ENCODE results near the gene TBL1Y. TPM values are rescaled to one million over a fixed set of nuclear protein-coding genes. Genes with fewer than 3 reads are reported as not detected.

TBL1Y gene
- total RNA-seq, 1 experiment from 2014 or later, result not detected

DNA sequence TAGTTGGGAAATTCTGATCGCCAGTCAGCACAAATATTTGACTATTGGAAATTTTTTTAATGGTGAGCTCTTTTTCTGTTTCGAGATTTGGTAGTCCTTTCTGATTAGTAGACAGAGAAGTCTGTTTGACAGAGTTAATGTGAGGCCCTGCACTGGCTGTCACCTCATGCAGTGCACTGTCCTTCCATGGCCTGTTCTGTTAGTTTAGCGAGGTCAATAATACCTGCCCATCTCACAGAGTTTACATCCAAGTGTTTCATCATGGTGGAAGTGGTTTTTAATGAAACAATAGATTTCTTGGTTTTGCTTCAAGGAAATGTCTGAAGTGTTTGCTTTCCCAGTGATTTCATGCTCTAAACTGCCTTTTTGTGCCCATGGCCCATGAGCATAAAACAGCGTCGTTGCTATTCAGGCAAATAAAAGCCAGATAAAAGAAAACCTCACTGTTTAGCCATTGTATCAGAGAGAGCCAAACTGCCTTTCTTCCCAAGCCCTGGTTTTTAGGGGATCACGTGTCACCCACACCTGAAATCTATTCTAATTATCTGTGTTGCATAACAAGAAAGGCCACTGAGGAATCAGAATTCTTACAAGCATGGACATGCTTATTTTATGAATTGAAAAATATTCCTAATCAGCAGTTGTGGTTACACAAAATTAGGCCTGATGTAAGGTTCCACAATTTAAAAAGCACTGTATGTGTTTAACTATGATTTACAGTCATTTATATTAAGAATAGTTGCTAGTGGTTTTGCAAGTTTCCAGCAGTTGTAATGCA, 98.3 kb downstream of the TBL1Y start:
- no peak for DNase-seq (ENCODE audit: low read depth, low spot score)

More for the DNA sequence above, 98.3 kb downstream of the TBL1Y start:
- H3K27ac ChIP-seq (ENCODE audit: low read depth, low read length), result no peak overlapping the region
- no peaks in the 10 kb centered on the region for H3K9me2 ChIP-seq (ENCODE audit: insufficient read depth)
- ChIA-PET CTCF (no interaction called here), RAD21 (ENCODE audit: low non-redundant PET in 1 of 2, low total read pairs in 2 of 2, uncharacterized antibody in 2 of 2, unreplicated experiment in 2 of 2) (no interaction called here), POLR2A (no interaction called here)
- H3K9ac ChIP-seq (ENCODE audit: low read length), result no peak overlapping the region
- no peaks in the 10 kb centered on the region for H3K4me1 ChIP-seq (ENCODE audit: control insufficient read depth in 1 of 2, insufficient read depth in 2 of 2, low read length in 2 of 2)
- no peak for ATAC-seq
- no peak overlapping the region for H3K4me2 ChIP-seq (ENCODE audit: low read length)
- intact Hi-C loops (cut with micrococcal nuclease), result no loop called here
- H3K36me3 ChIP-seq (ENCODE audit: control insufficient read depth in 1 of 2, insufficient read depth in 2 of 2, low read length in 2 of 2), result no peaks in the 10 kb centered on the region
- H3K9me3 ChIP-seq (ENCODE audit: control insufficient read depth in 1 of 2, insufficient read depth in 1 of 2, low read depth in 1 of 2, low read length in 2 of 2), result no peaks in the 10 kb centered on the region
- H4K20me1 ChIP-seq (ENCODE audit: insufficient read depth), result no peaks in the 10 kb centered on the region
- no TSS peak for BruUV-seq (replicated peaks)
- H3K27me3 ChIP-seq (ENCODE audit: insufficient read depth, low read length), result no peaks in the 10 kb centered on the region
- H3K79me2 ChIP-seq (ENCODE audit: insufficient read depth, low read length), result no peaks in the 10 kb centered on the region
- TF ChIP-seq SRF (IDR thresholded peaks at IDR 0.05; ENCODE audit: low read depth), result no peak
- TF ChIP-seq YY1 (IDR thresholded peaks at IDR 0.05; ENCODE audit: extremely low read depth, insufficient replicate concordance, low read depth, low read length), result no peak
- no peak for TF ChIP-seq POLR2AphosphoS5 (IDR thresholded peaks at IDR 0.05; ENCODE audit: low read depth, low read length)
- no peak for TF ChIP-seq ZFX (IDR thresholded peaks at IDR 0.05)
- no peak for TF ChIP-seq ZNF274 (IDR thresholded peaks at IDR 0.05; ENCODE audit: low read depth, low read length)
- TF ChIP-seq CBX3 (IDR thresholded peaks at IDR 0.05; ENCODE audit: low read depth), result no peak
- TF ChIP-seq POLR2A (IDR thresholded peaks at IDR 0.05; ENCODE audit: borderline replicate concordance, extremely low read depth, insufficient read depth, insufficient read length), result no peak
- no peak for TF ChIP-seq SP1 (IDR thresholded peaks at IDR 0.05; ENCODE audit: low read depth)
- no peak for TF ChIP-seq TCF7L2 (IDR thresholded peaks at IDR 0.05; ENCODE audit: borderline replicate concordance, extremely low read depth, insufficient read depth, insufficient read length)
- no peak for TF ChIP-seq EZH2phosphoT487 (IDR thresholded peaks at IDR 0.05; ENCODE audit: borderline replicate concordance)
- TF ChIP-seq, protein P1, sequence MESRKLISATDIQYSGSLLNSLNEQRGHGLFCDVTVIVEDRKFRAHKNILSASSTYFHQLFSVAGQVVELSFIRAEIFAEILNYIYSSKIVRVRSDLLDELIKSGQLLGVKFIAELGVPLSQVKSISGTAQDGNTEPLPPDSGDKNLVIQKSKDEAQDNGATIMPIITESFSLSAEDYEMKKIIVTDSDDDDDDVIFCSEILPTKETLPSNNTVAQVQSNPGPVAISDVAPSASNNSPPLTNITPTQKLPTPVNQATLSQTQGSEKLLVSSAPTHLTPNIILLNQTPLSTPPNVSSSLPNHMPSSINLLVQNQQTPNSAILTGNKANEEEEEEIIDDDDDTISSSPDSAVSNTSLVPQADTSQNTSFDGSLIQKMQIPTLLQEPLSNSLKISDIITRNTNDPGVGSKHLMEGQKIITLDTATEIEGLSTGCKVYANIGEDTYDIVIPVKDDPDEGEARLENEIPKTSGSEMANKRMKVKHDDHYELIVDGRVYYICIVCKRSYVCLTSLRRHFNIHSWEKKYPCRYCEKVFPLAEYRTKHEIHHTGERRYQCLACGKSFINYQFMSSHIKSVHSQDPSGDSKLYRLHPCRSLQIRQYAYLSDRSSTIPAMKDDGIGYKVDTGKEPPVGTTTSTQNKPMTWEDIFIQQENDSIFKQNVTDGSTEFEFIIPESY (IDR thresholded peaks at IDR 0.05; ENCODE audit: extremely low read depth, insufficient replicate concordance, low read length), result no peak
- TF ChIP-seq, protein P2, sequence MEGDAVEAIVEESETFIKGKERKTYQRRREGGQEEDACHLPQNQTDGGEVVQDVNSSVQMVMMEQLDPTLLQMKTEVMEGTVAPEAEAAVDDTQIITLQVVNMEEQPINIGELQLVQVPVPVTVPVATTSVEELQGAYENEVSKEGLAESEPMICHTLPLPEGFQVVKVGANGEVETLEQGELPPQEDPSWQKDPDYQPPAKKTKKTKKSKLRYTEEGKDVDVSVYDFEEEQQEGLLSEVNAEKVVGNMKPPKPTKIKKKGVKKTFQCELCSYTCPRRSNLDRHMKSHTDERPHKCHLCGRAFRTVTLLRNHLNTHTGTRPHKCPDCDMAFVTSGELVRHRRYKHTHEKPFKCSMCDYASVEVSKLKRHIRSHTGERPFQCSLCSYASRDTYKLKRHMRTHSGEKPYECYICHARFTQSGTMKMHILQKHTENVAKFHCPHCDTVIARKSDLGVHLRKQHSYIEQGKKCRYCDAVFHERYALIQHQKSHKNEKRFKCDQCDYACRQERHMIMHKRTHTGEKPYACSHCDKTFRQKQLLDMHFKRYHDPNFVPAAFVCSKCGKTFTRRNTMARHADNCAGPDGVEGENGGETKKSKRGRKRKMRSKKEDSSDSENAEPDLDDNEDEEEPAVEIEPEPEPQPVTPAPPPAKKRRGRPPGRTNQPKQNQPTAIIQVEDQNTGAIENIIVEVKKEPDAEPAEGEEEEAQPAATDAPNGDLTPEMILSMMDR (IDR thresholded peaks at IDR 0.05 in 2 of 3, conservative IDR thresholded peaks at IDR 0.05 in 1 of 3; ENCODE audit: borderline replicate concordance in 1 of 3, insufficient read depth in 1 of 3, low read depth in 2 of 3, low read length in 2 of 3), result no peak
- no peak for TF ChIP-seq CEBPB (IDR thresholded peaks at IDR 0.05; ENCODE audit: low read depth)
- TF ChIP-seq, protein P3, sequence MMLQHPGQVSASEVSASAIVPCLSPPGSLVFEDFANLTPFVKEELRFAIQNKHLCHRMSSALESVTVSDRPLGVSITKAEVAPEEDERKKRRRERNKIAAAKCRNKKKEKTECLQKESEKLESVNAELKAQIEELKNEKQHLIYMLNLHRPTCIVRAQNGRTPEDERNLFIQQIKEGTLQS (IDR thresholded peaks at IDR 0.05), result no peak
- TF ChIP-seq, protein P4, sequence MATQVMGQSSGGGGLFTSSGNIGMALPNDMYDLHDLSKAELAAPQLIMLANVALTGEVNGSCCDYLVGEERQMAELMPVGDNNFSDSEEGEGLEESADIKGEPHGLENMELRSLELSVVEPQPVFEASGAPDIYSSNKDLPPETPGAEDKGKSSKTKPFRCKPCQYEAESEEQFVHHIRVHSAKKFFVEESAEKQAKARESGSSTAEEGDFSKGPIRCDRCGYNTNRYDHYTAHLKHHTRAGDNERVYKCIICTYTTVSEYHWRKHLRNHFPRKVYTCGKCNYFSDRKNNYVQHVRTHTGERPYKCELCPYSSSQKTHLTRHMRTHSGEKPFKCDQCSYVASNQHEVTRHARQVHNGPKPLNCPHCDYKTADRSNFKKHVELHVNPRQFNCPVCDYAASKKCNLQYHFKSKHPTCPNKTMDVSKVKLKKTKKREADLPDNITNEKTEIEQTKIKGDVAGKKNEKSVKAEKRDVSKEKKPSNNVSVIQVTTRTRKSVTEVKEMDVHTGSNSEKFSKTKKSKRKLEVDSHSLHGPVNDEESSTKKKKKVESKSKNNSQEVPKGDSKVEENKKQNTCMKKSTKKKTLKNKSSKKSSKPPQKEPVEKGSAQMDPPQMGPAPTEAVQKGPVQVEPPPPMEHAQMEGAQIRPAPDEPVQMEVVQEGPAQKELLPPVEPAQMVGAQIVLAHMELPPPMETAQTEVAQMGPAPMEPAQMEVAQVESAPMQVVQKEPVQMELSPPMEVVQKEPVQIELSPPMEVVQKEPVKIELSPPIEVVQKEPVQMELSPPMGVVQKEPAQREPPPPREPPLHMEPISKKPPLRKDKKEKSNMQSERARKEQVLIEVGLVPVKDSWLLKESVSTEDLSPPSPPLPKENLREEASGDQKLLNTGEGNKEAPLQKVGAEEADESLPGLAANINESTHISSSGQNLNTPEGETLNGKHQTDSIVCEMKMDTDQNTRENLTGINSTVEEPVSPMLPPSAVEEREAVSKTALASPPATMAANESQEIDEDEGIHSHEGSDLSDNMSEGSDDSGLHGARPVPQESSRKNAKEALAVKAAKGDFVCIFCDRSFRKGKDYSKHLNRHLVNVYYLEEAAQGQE (IDR thresholded peaks at IDR 0.05; ENCODE audit: low read depth), result no peak
- no peak for TF ChIP-seq ELF1 (IDR thresholded peaks at IDR 0.05; ENCODE audit: borderline replicate concordance, low read depth)
- H3K4me3 ChIP-seq (replicated peaks in 1 of 2; ENCODE audit: low read depth in 1 of 2, low read length in 2 of 2), result no peak overlapping the region
- no peak overlapping the region for H2AFZ ChIP-seq (ENCODE audit: low read depth, low read length, poor library complexity, severe bottlenecking)
